Measurements from ENCODE around the gene ETFDH. TPM values are rescaled to one million over a fixed set of nuclear protein-coding genes. Genes with fewer than 3 reads are reported as not detected.

ETFDH gene
- total RNA-seq, result 10 to 100 TPM; 20.7 to 23.8 TPM
- 10 to 100 TPM; 21.3 to 35.8 (median 27.4) TPM for polyA plus RNA-seq (ENCODE audit: insufficient read length in 6 of 6)
- long read RNA-seq, donor 1, partial matches to known transcripts, result 47 of 49 reads
- long read RNA-seq, donor 1, other reads (novel, unspliced or antisense), result 0 of 49 reads
- long read RNA-seq, donor 2, partial matches to known transcripts, result 40 of 80 reads
- long read RNA-seq, donor 2, other reads (novel, unspliced or antisense), result 37 of 80 reads
- long read RNA-seq, donor 3, partial matches to known transcripts, result 5 of 36 reads
- long read RNA-seq, donor 3, other reads (novel, unspliced or antisense), result 29 of 36 reads
- long read RNA-seq, donor 4, partial matches to known transcripts, result 2 of 8 reads
- long read RNA-seq, donor 4, other reads (novel, unspliced or antisense), result 1 of 8 reads
- long read RNA-seq, donor 5, partial matches to known transcripts, result 0 of 4 reads
- long read RNA-seq, donor 5, other reads (novel, unspliced or antisense), result 0 of 4 reads
- long read RNA-seq, donor 6, transcript ETFDH-206 (13 exons, 3,282 nt), result major isoform, 5 of 41 reads
- long read RNA-seq, donor 6, partial matches to known transcripts, result 5 of 41 reads
- long read RNA-seq, donor 6, other reads (novel, unspliced or antisense), result 31 of 41 reads
- long read RNA-seq, donor 7, partial matches to known transcripts, result 8 of 31 reads
- long read RNA-seq, donor 7, other reads (novel, unspliced or antisense), result 22 of 31 reads
- long read RNA-seq, donor 8, partial matches to known transcripts, result 35 of 68 reads
- long read RNA-seq, donor 8, other reads (novel, unspliced or antisense), result 30 of 68 reads
- long read RNA-seq, donor 9, result 0 reads
- long read RNA-seq, donor 10, partial matches to known transcripts, result 0 of 1 reads
- long read RNA-seq, donor 10, other reads (novel, unspliced or antisense), result 0 of 1 reads
- long read RNA-seq, donor 11, transcript ETFDH-206 (13 exons, 3,282 nt), result major isoform, 5 of 99 reads
- long read RNA-seq, donor 11, partial matches to known transcripts, result 91 of 99 reads
- long read RNA-seq, donor 11, other reads (novel, unspliced or antisense), result 0 of 99 reads
- long read RNA-seq, donor 12, partial matches to known transcripts, result 17 of 37 reads
- long read RNA-seq, donor 12, other reads (novel, unspliced or antisense), result 19 of 37 reads

DNA sequence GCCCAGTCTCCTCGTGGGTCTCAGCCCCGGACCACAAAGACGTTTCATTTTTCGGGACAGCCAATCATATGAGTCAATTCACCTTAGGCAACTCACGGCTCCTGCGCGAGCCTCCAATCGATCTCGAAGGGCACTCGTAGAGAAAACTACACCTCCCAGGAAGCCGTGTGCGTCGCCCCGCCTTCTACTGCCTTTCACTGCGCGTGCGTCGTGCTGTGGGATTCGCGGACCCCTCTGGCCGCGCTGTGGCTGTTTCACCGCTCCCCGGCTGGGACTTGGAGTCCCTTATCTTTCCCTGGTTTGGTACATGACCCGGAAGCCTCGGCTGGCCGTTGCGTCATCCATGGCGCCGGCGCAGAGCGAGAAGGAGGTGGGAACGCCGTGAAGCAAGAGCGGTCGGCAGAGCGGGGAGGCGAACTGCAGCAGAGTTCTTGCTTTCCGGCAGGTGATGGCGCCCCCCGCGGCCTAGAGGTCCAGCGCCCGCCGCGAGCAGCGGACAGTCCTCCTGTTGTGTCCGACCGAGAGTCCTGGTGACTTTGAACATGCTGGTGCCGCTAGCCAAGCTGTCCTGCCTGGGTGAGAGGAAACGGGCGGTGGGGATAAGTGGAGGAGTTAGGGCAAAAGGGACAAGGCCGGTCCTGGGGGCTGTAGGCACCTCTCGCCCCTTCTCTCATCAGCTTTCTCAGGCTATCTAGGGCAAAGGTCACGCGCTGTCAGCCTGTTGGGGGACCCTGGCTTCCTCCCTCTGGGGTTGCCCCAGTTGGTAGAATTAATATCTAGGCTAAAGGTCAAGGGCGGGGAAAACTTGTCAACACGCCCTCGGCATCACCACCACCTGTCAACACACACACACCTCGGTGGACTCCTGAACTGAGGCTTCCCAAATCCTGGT lies at the start of gene ETFDH:
ETFDH (plus strand) TSS at position 382 of the 892 bp plus-strand sequence; CDS start at position 543, 161 bp downstream.
- peak within 1 kb of the TSS; percentile 94 for H3K27ac ChIP-seq
- peaks cover 8 to 29% of the 10 kb centered on the region in 2 donors for H3K4me1 ChIP-seq
- H3K27me3 ChIP-seq, result no peaks in the 10 kb centered on the region
- H3K9me3 ChIP-seq, result no peaks in the 10 kb centered on the region
- no peaks in the 10 kb centered on the region for H3K36me3 ChIP-seq
- ATAC-seq (peak; percentile 93), DNase-seq (peak; percentile 99 to 100 (median 99))
- TF ChIP-seq, protein P1, sequence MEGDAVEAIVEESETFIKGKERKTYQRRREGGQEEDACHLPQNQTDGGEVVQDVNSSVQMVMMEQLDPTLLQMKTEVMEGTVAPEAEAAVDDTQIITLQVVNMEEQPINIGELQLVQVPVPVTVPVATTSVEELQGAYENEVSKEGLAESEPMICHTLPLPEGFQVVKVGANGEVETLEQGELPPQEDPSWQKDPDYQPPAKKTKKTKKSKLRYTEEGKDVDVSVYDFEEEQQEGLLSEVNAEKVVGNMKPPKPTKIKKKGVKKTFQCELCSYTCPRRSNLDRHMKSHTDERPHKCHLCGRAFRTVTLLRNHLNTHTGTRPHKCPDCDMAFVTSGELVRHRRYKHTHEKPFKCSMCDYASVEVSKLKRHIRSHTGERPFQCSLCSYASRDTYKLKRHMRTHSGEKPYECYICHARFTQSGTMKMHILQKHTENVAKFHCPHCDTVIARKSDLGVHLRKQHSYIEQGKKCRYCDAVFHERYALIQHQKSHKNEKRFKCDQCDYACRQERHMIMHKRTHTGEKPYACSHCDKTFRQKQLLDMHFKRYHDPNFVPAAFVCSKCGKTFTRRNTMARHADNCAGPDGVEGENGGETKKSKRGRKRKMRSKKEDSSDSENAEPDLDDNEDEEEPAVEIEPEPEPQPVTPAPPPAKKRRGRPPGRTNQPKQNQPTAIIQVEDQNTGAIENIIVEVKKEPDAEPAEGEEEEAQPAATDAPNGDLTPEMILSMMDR (IDR thresholded peaks at IDR 0.05), result peak; percentile 62 to 65
- intact Hi-C loops (cut with DNase I), result no loop called here
- peak within 1 kb of the TSS; percentile 64 to 93 for H3K4me3 ChIP-seq

DNA sequence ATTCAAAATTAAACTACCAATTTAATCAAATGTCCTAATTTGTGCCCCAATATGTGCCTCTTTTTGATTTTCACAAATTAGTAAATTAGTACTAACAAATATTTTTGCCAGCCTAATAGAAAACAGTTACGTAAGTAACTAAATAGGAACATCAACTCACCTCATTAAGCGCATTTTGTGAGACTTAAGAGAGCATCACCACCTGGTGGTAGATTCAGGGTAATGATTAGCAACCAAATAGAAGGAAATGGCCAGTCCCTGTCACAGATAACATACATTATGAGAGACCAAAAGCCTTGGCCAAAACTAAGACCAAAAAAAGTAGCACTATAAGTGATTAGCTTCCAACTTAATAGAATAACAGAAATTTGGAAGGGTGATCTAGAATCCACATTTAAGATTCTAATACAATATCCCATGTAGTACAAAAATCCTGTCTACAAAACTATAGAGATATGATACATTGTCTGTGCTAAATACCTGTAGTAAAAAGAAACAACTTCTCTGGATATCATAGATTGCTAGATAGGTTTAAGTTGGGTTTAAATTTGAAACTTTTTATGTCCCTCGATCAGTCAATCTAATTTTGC lies 47.1 kb upstream of the ETFDH start:
- ATAC-seq (peak; percentile 88), DNase-seq (peak in 2 of 4 donors; percentile 6 to 25)
- Histone ChIP-seq H3K36me3 (no peaks in the 10 kb centered on the region), H3K27me3 (no peaks in the 10 kb centered on the region), H3K27ac (no peak overlapping the region), H3K4me3 (no peak overlapping the region), H3K9me3 (no peaks in the 10 kb centered on the region), H3K4me1 (no peaks in the 10 kb centered on the region)
- TF ChIP-seq, protein P1 (IDR thresholded peaks at IDR 0.05), result peak; percentile 66 to 69
- intact Hi-C loops (cut with DNase I), result loop anchor here in 1 of 2 donors (10.0 kb wide), 3 partner anchors 130 to 630 kb away; no protein-coding TSS in a partner anchor

DNA sequence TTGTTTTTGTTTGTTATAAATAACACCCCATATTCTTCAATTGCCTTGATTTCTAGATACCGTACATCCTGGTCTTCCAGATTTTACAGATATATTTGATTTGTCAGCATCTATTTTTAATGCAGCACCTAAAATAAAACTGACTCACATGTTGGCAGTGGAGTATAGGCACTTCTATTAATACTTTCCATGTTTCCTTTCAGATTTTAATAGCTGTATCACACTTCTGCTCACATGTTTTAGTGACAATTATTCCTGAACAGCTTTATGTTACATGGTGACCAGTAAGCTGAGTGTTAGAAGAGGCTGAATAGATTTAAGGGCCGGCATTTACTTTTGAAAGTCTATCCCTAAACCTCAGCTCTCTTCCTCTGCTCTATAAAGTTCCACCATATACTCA lies 46.6 kb upstream of the ETFDH start:
- TF ChIP-seq, protein P1 (IDR thresholded peaks at IDR 0.05), result no peak
- Histone ChIP-seq H3K36me3 (no peaks in the 10 kb centered on the region), H3K27me3 (no peaks in the 10 kb centered on the region), H3K4me1 (no peaks in the 10 kb centered on the region), H3K27ac (no peak overlapping the region), H3K4me3 (no peak overlapping the region), H3K9me3 (no peaks in the 10 kb centered on the region)
- DNase-seq (no peak), ATAC-seq (no peak)
- intact Hi-C loops (cut with DNase I), result loop anchor here in 1 of 2 donors (10.0 kb wide), 3 partner anchors 131 to 631 kb away; no protein-coding TSS in a partner anchor

DNA sequence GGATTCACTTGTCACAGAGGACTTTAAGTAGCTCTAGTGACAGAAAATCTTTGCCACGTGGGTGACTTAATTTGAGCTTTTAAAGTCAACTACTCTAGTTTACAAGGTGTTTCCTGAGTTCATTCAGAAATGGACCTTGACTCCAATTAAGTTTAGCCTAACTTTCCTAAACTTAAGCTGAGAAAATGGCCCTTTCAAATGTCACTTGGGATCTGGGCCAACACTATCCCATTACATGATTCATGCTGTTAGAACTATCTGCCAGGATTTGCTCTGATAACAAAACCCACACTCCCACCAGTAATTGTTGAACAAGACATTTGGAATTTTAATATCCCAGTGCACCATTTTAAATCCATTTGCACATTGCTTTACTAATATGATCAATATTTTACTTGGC lies 41.2 kb upstream of the ETFDH start:
- ATAC-seq, result no peak
- Histone ChIP-seq H3K36me3 (no peaks in the 10 kb centered on the region), H3K27me3 (no peaks in the 10 kb centered on the region), H3K9me3 (no peaks in the 10 kb centered on the region), H3K27ac (no peak overlapping the region), H3K4me1 (no peaks in the 10 kb centered on the region), H3K4me3 (no peak overlapping the region)
- DNase-seq, result no peak
- TF ChIP-seq, protein P1 (IDR thresholded peaks at IDR 0.05), result no peak
- intact Hi-C loops (cut with DNase I), result no loop called here

Data from left lung (tissue), 14 donors.